HepG2 (cell line): ENCODE results near the gene DGKD. TPM values are rescaled to one million over a fixed set of nuclear protein-coding genes. Genes with fewer than 3 reads are reported as not detected.

Experiments
- ATAC-seq: fragments of 200-7000 bp; cut with Tn5 transposase; 3 replicates; pipeline ENCODE4 v1.9.1; 2020; ENCODE audit warnings: mild to moderate bottlenecking, moderate library complexity
- BruUV-seq: library from RNA; stranded (reverse); fragments of 400-500 nt; replicated peaks from 2 replicates; lab custom pipeline; 2021; lab: Mats Ljungman, UMichigan
- CTCF ChIA-PET: fragments of 300-600 bp; formaldehyde crosslinking; extraction: SDS; loops from one replicate; lab custom pipeline; 2021; ENCODE audit warnings: low total read pairs, inconsistent platforms, low intra/inter-chr PET ratio; lab: Yijun Ruan, JAX
- POLR2A ChIA-PET: fragments of 350-600 bp; sonication (Branson Sonifier 250); formaldehyde crosslinking; loops from one replicate; lab custom pipeline; 2020; ENCODE audit warnings: antibody characterized with exemption, inconsistent platforms; lab: Yijun Ruan, JAX
- DNase-seq: peaks from one replicate; pipeline ENCODE4 v3.0.0-alpha.2; 2015; ENCODE audit warnings: low spot score
- FAIRE-seq: peaks from 3 replicates; lab custom pipeline; 2011; peaks lifted over from hg19 to GRCh38; lab: Jason Lieb, UNC
- H2AFZ ChIP-seq: one replicate; pipeline ENCODE4 v1.6.1; 2011; ENCODE audit warnings: low read length, inconsistent platforms
- H3K27ac ChIP-seq: fragments of 300-600 bp; 3 replicates; pipeline ENCODE4 v1.8.0; 2011; ENCODE audit warnings: mixed run types, mild to moderate bottlenecking, mixed read lengths, low read length, inconsistent platforms; ENCODE audit not compliant: insufficient read depth; ENCODE audit errors: extremely low read length
- H3K27me3 ChIP-seq, 2 experiments: fragments of 200-600 bp in 1 of 2; 2 replicates in 1 of 2; 3 replicates in 1 of 2; pipeline versions ENCODE4 v1.6.0 to v1.8.0; 2011; ENCODE audit warnings: low read length in 2 of 2, mild to moderate bottlenecking in 2 of 2, moderate library complexity in 2 of 2, inconsistent platforms in 1 of 2; ENCODE audit not compliant: insufficient read depth in 2 of 2, control insufficient read depth in 1 of 2
- H3K36me3 ChIP-seq, 2 experiments: fragments of 200-600 bp in 1 of 2; replicated peaks in 1 of 2; 2 replicates in 1 of 2; 3 replicates in 1 of 2; pipeline versions ENCODE4 v1.5.1 to v1.8.0; 2011; ENCODE audit warnings: low read length in 2 of 2, inconsistent platforms in 1 of 2; ENCODE audit not compliant: insufficient read depth in 2 of 2, control insufficient read depth in 1 of 2
- H3K4me1 ChIP-seq: 2 replicates; pipeline ENCODE4 v1.5.1; 2012; ENCODE audit warnings: low read length, inconsistent platforms; ENCODE audit not compliant: insufficient read depth
- H3K4me2 ChIP-seq: 2 replicates; pipeline ENCODE4 v1.6.0; 2011; ENCODE audit warnings: low read depth, low read length, inconsistent platforms
- H3K4me3 ChIP-seq, 3 experiments: fragments of 200-600 bp in 1 of 3; sonication (generic), shearing (Covaris generic) in 1 of 3; replicated peaks in 1 of 3; 2 replicates each; pipeline ENCODE4 v1.5.1; 2011 to 2016; ENCODE audit warnings: low read length in 3 of 3, inconsistent platforms in 2 of 3, low read depth in 2 of 3, mild to moderate bottlenecking in 2 of 3, control low read depth in 1 of 3, mixed read lengths in 1 of 3; ENCODE audit not compliant: insufficient read depth in 1 of 3
- H3K79me2 ChIP-seq: one replicate; pipeline ENCODE4 v1.6.1; 2011; ENCODE audit warnings: low read length, inconsistent platforms; ENCODE audit not compliant: insufficient read depth
- H3K9ac ChIP-seq: 2 replicates; pipeline ENCODE4 v1.6.0; 2011; ENCODE audit warnings: mild to moderate bottlenecking, low read depth, low read length, inconsistent platforms; ENCODE audit not compliant: insufficient read depth
- H3K9me3 ChIP-seq: 2 replicates; pipeline ENCODE4 v1.5.1; 2012; ENCODE audit warnings: mild to moderate bottlenecking, low read length
- H4K20me1 ChIP-seq: 2 replicates; pipeline ENCODE4 v1.6.0; 2011; ENCODE audit warnings: inconsistent platforms, mild to moderate bottlenecking, low read length, moderate library complexity; ENCODE audit not compliant: insufficient read depth
- CREB1 ChIP-seq, 2 experiments: fragments of 450-650 bp in 1 of 2; IDR thresholded peaks; 2 replicates each; pipeline ENCODE4 v1.6.1; 2016 to 2017; ENCODE audit warnings: control low read depth in 1 of 2, mild to moderate bottlenecking in 1 of 2, missing compliant biosample characterization in 1 of 2, missing genetic modification characterization in 1 of 2
- HMGXB4 ChIP-seq, 2 experiments: sonication (generic) in 1 of 2; formaldehyde crosslinking in 1 of 2; IDR thresholded peaks; 2 replicates each; pipeline versions ENCODE4 v1.4.0 to v1.6.1; 2018 to 2020; ENCODE audit warnings: missing genetic modification reagents in 2 of 2, borderline replicate concordance in 1 of 2, low read depth in 1 of 2, mild to moderate bottlenecking in 1 of 2, missing biosample characterization in 1 of 2
- HNRNPL ChIP-seq: fragments of 200-400 bp; formaldehyde crosslinking; IDR thresholded peaks from 2 replicates; pipeline ENCODE4 v1.6.1; 2017; ENCODE audit warnings: mild to moderate bottlenecking, low read depth, low read length
- NONO ChIP-seq, 2 experiments: fragments of 450-650 bp in 1 of 2; sonication (generic) in 1 of 2; formaldehyde crosslinking in 1 of 2; IDR thresholded peaks in 1 of 2; conservative IDR thresholded peaks in 1 of 2; 2 replicates each; pipeline versions ENCODE4 v1.6.1 to v1.8.0; 2017 to 2022; ENCODE audit warnings: mild to moderate bottlenecking in 1 of 2, missing genetic modification reagents in 1 of 2, moderate library complexity in 1 of 2
- SAP130 ChIP-seq: IDR thresholded peaks from 2 replicates; pipeline ENCODE4 v1.6.1; 2016; ENCODE audit warnings: low read depth
- SMAD3 ChIP-seq: sonication (generic); formaldehyde crosslinking; IDR thresholded peaks from 2 replicates; pipeline ENCODE4 v1.4.0; 2020; ENCODE audit warnings: missing genetic modification reagents
- SOX6 ChIP-seq, 2 experiments: fragments of 450-650 bp in 1 of 2; sonication (generic) in 1 of 2; formaldehyde crosslinking in 1 of 2; IDR thresholded peaks; 2 replicates each; pipeline versions ENCODE4 v1.4.0 to v1.6.1; 2017 to 2020; ENCODE audit warnings: antibody characterized with exemption in 1 of 2, mild to moderate bottlenecking in 1 of 2, missing genetic modification reagents in 1 of 2
- THYN1 ChIP-seq: sonication (generic); formaldehyde crosslinking; IDR thresholded peaks from 2 replicates; pipeline ENCODE4 v1.8.1; 2023; ENCODE audit warnings: low read depth, mild to moderate bottlenecking, moderate library complexity, missing genetic modification reagents, borderline replicate concordance
- ZBTB26 ChIP-seq: IDR thresholded peaks from 2 replicates; pipeline ENCODE4 v1.6.1; 2016; ENCODE audit warnings: missing compliant biosample characterization, missing genetic modification reagents, borderline replicate concordance
- ZNF230 ChIP-seq: sonication (generic); formaldehyde crosslinking; IDR thresholded peaks from 2 replicates; pipeline ENCODE4 v1.4.0; 2020; ENCODE audit warnings: mild to moderate bottlenecking, missing genetic modification reagents
- ZNF746 ChIP-seq: sonication (generic); formaldehyde crosslinking; IDR thresholded peaks from 2 replicates; pipeline ENCODE4 v1.8.0; 2022; ENCODE audit warnings: mild to moderate bottlenecking, missing genetic modification reagents
- WGBS: methylation state at CpG from one replicate; pipeline ENCODE4 v1.1.6; 2017; ENCODE audit warnings: low lambda C conversion rate; 5-methylcytosine and 5-hydroxymethylcytosine counted together
- in situ Hi-C: cut with HindIII; loops from 2 replicates; pipeline ENCODE4 v1.10.0; 2017; ENCODE audit warnings: low pct_unique_long_range_greater_than_20kb; ENCODE audit not compliant: extremely low pct_ligation_motif_present
- intact Hi-C: fragments of 100-400 bp; cut with micrococcal nuclease; formaldehyde crosslinking; loops from one replicate; pipeline ENCODE4 v1.10.0; 2022; ENCODE audit not compliant: unreplicated experiment
- polyA plus RNA-seq, 8 experiments: library from polyadenylated mRNA; depleted of rRNA in 3 of 8; stranded (reverse) in 7 of 8; unstranded in 1 of 8; fragments of >200 nt; fragmentation: Illumina TruSeq in 4 of 8; extraction: Trizol in 4 of 8; gene quantifications; 2 replicates each; pipeline versions ENCODE4 v1.2.1 to v1.2.3, GENCODE V29; 2011 to 2016; ENCODE audit warnings: low read depth in 4 of 8, missing spikeins in 1 of 8, mixed read lengths in 1 of 8; ENCODE audit not compliant: insufficient read depth in 1 of 8
- total RNA-seq, 5 experiments: library from RNA; depleted of rRNA; stranded (reverse); fragments of >200 nt; fragmentation: Illumina TruSeq; extraction: Trizol; gene quantifications; 2 replicates each; pipeline ENCODE4 v1.2.3, GENCODE V29; 2016; ENCODE audit warnings: low read depth in 1 of 5
- TF ChIP-seq, protein P1 (sequence below): sonication (generic); formaldehyde crosslinking; IDR thresholded peaks from 2 replicates; pipeline ENCODE4 v1.5.1; 2020; ENCODE audit warnings: missing genetic modification reagents, mild to moderate bottlenecking, borderline replicate concordance
- TF ChIP-seq, protein P2 (sequence below): sonication (generic); formaldehyde crosslinking; IDR thresholded peaks from 2 replicates; pipeline ENCODE4 v1.5.0; 2020; ENCODE audit warnings: mild to moderate bottlenecking, missing genetic modification reagents
- TF ChIP-seq, protein P3 (sequence below): sonication (generic); formaldehyde crosslinking; IDR thresholded peaks from 2 replicates; pipeline ENCODE4 v1.9.0; 2021; ENCODE audit warnings: missing genetic modification reagents, borderline replicate concordance

The DGKD gene
- total and polyA plus RNA-seq, 2 of the 13 experiments (the other 11 are each of a cell fraction or from before 2014, with no cell fraction given) = 24.5 to 33.2 TPM

GRCh38 chr2:233482616-233483015 lies 128.3 kb downstream of the DGKD start:
- intact Hi-C loops = no loop called here
- no peak overlapping the region for H3K9ac ChIP-seq
- no peak overlapping the region for H3K4me2 ChIP-seq
- no peak overlapping the region for H3K4me3 ChIP-seq
- ATAC-seq (no peak), FAIRE-seq (no peak), DNase-seq (no peak)
- ChIA-PET CTCF (no interaction called here), POLR2A (no interaction called here)
- H3K27ac ChIP-seq = no peak overlapping the region
- no peaks in the 10 kb centered on the region for H3K9me3 ChIP-seq
- in situ Hi-C loops = no loop called here
- 96% methylated on average over 5 of the region's 5 CpGs for WGBS
- H2AFZ ChIP-seq = no peak overlapping the region
- no peaks in the 10 kb centered on the region for H3K79me2 ChIP-seq
- no peaks in the 10 kb centered on the region for H4K20me1 ChIP-seq
- peaks cover 19 to 53% of the 10 kb centered on the region in 2 experiments for H3K36me3 ChIP-seq
- H3K4me1 ChIP-seq = peaks cover 11% of the 10 kb centered on the region; the same call in 1 of the 2 replicates
- no peaks in the 10 kb centered on the region for H3K27me3 ChIP-seq
- no TSS peak for BruUV-seq
- TF ChIP-seq CREB1 (IDR thresholded peaks at IDR 0.05) = no peak
- TF ChIP-seq CREB1 (CRISPR knock-in tag; IDR thresholded peaks at IDR 0.05) = no peak
- no peak for TF ChIP-seq SMAD3
- TF ChIP-seq ZBTB26 (CRISPR knock-in tag) = no peak
- TF ChIP-seq HNRNPL = no peak
- no peak for TF ChIP-seq NONO (IDR thresholded peaks at IDR 0.05)
- TF ChIP-seq NONO (CRISPR knock-in tag; conservative IDR thresholded peaks at IDR 0.05) = no peak
- TF ChIP-seq THYN1 (CRISPR knock-in tag) = no peak
- no peak for TF ChIP-seq ZNF230
- TF ChIP-seq, protein P1, sequence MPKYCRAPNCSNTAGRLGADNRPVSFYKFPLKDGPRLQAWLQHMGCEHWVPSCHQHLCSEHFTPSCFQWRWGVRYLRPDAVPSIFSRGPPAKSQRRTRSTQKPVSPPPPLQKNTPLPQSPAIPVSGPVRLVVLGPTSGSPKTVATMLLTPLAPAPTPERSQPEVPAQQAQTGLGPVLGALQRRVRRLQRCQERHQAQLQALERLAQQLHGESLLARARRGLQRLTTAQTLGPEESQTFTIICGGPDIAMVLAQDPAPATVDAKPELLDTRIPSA = no peak
- TF ChIP-seq HMGXB4 (CRISPR knock-in tag; IDR thresholded peaks at IDR 0.05; ENCODE audit: borderline replicate concordance in 1 of 2, low read depth in 1 of 2) = no peak
- TF ChIP-seq, protein P2, sequence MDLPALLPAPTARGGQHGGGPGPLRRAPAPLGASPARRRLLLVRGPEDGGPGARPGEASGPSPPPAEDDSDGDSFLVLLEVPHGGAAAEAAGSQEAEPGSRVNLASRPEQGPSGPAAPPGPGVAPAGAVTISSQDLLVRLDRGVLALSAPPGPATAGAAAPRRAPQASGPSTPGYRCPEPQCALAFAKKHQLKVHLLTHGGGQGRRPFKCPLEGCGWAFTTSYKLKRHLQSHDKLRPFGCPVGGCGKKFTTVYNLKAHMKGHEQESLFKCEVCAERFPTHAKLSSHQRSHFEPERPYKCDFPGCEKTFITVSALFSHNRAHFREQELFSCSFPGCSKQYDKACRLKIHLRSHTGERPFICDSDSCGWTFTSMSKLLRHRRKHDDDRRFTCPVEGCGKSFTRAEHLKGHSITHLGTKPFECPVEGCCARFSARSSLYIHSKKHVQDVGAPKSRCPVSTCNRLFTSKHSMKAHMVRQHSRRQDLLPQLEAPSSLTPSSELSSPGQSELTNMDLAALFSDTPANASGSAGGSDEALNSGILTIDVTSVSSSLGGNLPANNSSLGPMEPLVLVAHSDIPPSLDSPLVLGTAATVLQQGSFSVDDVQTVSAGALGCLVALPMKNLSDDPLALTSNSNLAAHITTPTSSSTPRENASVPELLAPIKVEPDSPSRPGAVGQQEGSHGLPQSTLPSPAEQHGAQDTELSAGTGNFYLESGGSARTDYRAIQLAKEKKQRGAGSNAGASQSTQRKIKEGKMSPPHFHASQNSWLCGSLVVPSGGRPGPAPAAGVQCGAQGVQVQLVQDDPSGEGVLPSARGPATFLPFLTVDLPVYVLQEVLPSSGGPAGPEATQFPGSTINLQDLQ = no peak
- no peak for TF ChIP-seq SOX6 (IDR thresholded peaks at IDR 0.05)
- no peak for TF ChIP-seq SOX6 (CRISPR knock-in tag; IDR thresholded peaks at IDR 0.05)
- TF ChIP-seq SAP130 (CRISPR knock-in tag) = no peak
- TF ChIP-seq, protein P3, sequence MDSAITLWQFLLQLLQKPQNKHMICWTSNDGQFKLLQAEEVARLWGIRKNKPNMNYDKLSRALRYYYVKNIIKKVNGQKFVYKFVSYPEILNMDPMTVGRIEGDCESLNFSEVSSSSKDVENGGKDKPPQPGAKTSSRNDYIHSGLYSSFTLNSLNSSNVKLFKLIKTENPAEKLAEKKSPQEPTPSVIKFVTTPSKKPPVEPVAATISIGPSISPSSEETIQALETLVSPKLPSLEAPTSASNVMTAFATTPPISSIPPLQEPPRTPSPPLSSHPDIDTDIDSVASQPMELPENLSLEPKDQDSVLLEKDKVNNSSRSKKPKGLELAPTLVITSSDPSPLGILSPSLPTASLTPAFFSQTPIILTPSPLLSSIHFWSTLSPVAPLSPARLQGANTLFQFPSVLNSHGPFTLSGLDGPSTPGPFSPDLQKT = no peak
- TF ChIP-seq ZNF746 (CRISPR knock-in tag) = no peak
